Activated CD4-positive, alpha-beta T cell treated with anti-CD3 and anti-CD28 coated beads, Interleukin-2, amount 10 ng/mL, durations not matched to agents 7 days and 5 days (primary cell): ENCODE measurements around the gene GPD1. TPM values are rescaled to one million over a fixed set of nuclear protein-coding genes. Genes with fewer than 3 reads are reported as not detected.

Experiments used
- CTCF ChIA-PET: fragments of 350-600 bp; sonication (Branson Sonifier 250); formaldehyde crosslinking; loops from one replicate; lab custom pipeline; 2021; ENCODE audit warnings: antibody characterized with exemption; lab: Charles Lee
- POLR2A ChIA-PET: fragments of 350-600 bp; sonication (Branson Sonifier 250); formaldehyde crosslinking; loops from one replicate; lab custom pipeline; 2021; ENCODE audit warnings: antibody characterized with exemption; lab: Charles Lee
- DNase-seq: peaks from one replicate; pipeline ENCODE4 v3.0.0-alpha.2; 2020
- H3K27ac Mint-ChIP-seq: one replicate; pipeline ENCODE4 v1.8.0; 2021; ENCODE audit warnings: mild to moderate bottlenecking, moderate library complexity, mixed read lengths
- H3K27me3 Mint-ChIP-seq: one replicate; pipeline ENCODE4 v1.8.0; 2021; ENCODE audit warnings: mixed read lengths
- H3K36me3 Mint-ChIP-seq: one replicate; pipeline ENCODE4 v1.8.0; 2021; ENCODE audit warnings: low read depth, mixed read lengths
- H3K4me1 Mint-ChIP-seq: one replicate; pipeline ENCODE4 v1.8.0; 2021; ENCODE audit warnings: mixed read lengths
- H3K4me3 Mint-ChIP-seq: one replicate; pipeline ENCODE4 v1.8.0; 2021; ENCODE audit warnings: mild to moderate bottlenecking, moderate library complexity, mixed read lengths
- H3K9me3 Mint-ChIP-seq: one replicate; pipeline ENCODE4 v1.8.0; 2021; ENCODE audit warnings: mixed read lengths
- total RNA-seq, 2 experiments: library from RNA; stranded (reverse); gene quantifications; one replicate each; pipeline ENCODE4 v1.2.3, GENCODE V29; 2021

Gene GPD1
- total RNA-seq, 2 experiments from 2014 or later: 0.25 to 0.37 TPM

DNA sequence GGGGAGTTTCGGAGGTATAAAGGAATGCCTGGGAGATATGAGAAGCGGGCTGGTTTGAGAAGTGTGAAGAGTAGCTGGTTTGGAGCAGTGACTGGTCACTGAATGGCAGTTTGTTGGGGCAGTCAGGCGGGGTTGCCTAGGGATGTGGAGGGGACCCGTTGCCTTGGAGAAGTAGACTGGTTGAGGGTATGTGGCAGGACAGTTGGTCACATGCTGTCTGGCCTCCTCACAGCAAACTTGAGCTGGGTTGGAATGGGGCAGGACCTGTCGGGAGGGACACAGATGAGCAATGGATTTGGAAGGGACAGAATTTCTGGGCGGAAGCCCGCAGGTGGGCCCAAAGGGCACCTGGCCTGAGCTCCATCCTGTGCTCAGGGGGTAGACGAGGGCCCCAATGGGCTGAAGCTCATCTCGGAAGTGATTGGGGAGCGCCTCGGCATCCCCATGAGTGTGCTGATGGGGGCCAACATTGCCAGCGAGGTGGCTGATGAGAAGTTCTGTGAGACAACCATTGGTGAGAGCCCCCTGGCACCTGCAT is 2.2 kb downstream of the GPD1 start:
- ChIA-PET CTCF (no interaction called here), POLR2A (no interaction called here)
- Mint-ChIP-seq H3K4me1 (peaks cover 9% of the 10 kb centered on the region), H3K27me3 (no peaks in the 10 kb centered on the region), H3K9me3 (no peaks in the 10 kb centered on the region), H3K27ac (no peak overlapping the region), H3K36me3 (peaks cover 3% of the 10 kb centered on the region), H3K4me3 (no peak overlapping the region)
- no peak for DNase-seq

DNA sequence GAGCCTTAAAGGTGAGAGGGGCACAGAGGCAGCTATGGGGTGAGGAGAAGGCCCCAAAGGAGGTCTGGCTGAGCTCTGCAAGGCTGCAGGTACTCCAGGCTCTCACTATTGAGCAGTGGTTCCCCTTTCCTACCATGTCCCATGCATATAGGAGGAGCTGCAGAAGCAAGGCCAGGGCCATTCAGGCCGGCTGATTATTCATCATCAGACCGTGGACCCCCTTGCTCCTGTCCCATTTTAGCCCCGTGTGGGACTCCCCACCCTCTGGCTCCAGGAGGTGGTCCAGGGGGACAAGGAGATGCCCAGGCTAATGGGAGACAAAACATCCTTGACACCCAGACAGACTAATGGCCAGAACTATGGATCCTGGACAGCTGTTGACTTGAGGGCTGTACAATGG is 3.1 kb downstream of the GPD1 start:
- POLR2A ChIA-PET: no interaction called here

DNA sequence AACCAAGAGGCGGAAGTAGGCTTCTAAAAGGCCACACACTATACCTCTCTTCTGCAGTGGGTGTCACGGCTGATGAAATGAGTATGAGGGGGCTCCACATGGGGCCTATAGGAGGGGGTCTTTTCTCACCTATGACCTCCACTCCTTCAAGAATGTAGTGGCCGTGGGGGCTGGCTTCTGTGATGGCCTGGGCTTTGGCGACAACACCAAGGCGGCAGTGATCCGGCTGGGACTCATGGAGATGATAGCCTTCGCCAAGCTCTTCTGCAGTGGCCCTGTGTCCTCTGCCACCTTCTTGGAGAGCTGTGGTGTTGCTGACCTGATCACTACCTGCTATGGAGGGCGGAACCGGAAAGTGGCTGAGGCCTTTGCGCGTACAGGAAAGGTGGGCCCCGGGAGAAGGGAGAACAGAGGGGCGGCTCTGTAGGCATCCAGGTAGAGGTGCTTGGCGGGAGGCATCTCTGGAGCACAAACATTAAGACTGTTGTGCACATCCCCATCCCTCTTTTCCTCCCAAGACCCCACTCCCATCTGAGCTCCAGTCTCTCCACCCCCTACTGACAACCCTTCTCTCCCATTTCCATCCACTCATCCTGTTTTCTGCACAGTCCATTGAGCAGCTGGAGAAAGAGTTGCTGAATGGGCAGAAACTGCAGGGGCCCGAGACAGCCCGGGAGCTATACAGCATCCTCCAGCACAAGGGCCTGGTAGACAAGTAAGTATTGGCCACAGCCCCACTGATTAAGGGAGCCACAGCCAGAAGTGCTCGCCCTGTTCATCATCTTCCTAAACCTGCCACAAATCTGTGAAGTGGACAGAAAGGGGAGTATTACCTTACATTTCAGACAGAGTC is 3.8 kb downstream of the GPD1 start:
- Mint-ChIP-seq H3K27ac (no peak overlapping the region), H3K36me3 (peaks cover under 1% of the 10 kb centered on the region), H3K4me3 (no peak overlapping the region), H3K27me3 (no peaks in the 10 kb centered on the region), H3K4me1 (peaks cover 14% of the 10 kb centered on the region), H3K9me3 (no peaks in the 10 kb centered on the region)
- POLR2A ChIA-PET: no interaction called here
- DNase-seq: no peak
- CTCF ChIA-PET: interaction anchor here (0.8 to 6.6 kb wide), 7 partner anchors 8 to 60 kb away, joined by 3 to 86 read pairs (median 4); partner anchors contain the start of genes CERS5, GPD1 and SMARCD1

More for the DNA sequence above, 3.1 kb downstream of the GPD1 start:
- DNase-seq: no peak
- H3K27ac Mint-ChIP-seq: no peak overlapping the region
- CTCF ChIA-PET: interaction anchor here (1.0 to 5.8 kb wide), 2 partner anchors 7 to 60 kb away, joined by 3 to 86 read pairs; partner anchors contain the start of genes CERS5 and GPD1
- no peaks in the 10 kb centered on the region for H3K9me3 Mint-ChIP-seq
- peaks cover 1% of the 10 kb centered on the region for H3K36me3 Mint-ChIP-seq
- no peak overlapping the region for H3K4me3 Mint-ChIP-seq
- H3K4me1 Mint-ChIP-seq: peaks cover 14% of the 10 kb centered on the region
- no peaks in the 10 kb centered on the region for H3K27me3 Mint-ChIP-seq

DNA sequence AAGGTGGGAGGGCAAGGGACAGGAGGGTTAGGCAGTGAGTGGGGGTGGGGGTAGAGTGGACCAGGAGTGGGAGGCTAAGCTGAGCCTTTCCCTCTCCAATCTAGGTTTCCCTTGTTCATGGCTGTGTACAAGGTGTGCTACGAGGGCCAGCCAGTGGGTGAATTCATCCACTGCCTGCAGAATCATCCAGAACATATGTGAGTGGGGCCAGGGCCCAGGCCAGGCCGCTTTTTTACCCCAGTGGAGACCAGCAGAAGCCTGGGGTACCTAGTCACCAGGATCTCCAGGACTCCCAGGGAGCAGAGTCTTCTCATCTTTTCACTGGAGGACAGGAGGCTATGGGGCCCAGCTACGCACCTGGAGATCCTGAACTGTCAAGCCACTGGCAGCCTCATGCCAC is 5.5 kb downstream of the GPD1 start:
- POLR2A ChIA-PET: no interaction called here
- no peak overlapping the region for H3K27ac Mint-ChIP-seq

DNA sequence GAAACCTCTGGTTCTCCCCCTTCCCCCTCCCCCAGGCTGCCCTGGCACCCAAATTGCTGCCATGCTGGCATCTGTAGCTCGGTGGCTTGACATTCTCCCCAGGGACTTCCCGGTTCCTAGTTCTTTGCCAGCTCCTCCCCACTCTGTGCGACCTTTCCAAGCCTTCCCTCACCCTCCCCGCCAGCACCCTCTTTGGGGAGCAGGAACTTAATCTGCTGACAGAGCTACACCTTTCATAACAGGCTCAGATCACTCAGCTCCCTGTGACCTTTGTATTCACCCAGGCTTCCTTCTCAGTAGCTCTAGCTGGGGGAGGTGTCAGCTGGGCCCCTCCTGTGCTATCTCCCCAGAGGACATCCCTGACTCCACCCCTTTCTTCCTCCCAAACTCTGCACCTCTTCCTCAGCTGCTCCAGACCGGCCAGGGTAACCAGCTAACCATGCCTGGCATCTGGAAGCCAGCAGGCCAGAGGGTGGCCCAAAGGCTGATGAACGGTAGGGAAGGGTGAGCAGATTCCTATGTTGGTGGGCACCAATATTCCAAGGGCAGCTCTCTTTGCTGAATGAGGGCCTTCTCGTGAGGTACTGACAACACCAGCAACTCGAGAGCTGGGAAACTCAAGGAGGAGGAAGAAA is 6.4 kb downstream of the GPD1 start:
- no peaks in the 10 kb centered on the region for H3K9me3 Mint-ChIP-seq

More for the DNA sequence above, 5.5 kb downstream of the GPD1 start:
- Mint-ChIP-seq H3K36me3 (peaks cover 3% of the 10 kb centered on the region), H3K9me3 (no peaks in the 10 kb centered on the region), H3K4me1 (peaks cover 19% of the 10 kb centered on the region), H3K27me3 (no peaks in the 10 kb centered on the region), H3K4me3 (no peak overlapping the region)
- no peak for DNase-seq
- CTCF ChIA-PET: interaction anchor here (1.1 to 6.6 kb wide), 7 partner anchors 10 to 145 kb away, joined by 3 to 86 read pairs (median 50); partner anchors contain the start of genes GPD1 and SMARCD1

DNA sequence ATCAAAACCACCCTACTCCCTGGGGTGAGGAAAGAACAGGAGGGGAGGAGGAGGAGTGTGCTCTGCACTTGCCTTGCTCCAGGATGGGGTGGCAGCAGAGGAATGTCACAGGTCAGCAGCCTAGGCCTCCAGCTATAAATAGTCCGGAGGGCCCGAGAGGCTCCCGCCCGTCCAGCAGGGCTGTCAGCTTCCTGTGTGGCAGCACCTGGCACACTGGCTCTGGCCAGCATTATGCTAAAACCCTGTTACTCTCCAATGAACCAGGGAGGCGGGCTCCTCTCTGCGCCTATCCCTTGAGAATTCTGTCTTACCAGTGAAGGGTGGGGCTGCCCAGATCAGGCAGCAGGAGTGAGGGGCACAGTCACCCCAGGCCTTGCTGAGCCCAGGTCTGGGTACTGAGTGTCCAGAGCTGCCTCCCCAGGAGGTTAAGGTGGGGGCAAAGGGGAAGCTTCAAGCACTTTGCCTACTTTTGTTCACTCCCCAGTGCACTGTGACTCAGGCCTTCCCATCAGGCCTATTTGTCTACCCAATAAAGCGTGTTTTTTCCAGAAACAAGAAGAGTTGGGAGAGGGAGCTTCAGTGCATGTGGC is 7.0 kb downstream of the GPD1 start:
- H3K4me3 Mint-ChIP-seq: peak overlapping the region; percentile 89
- H3K36me3 Mint-ChIP-seq: peaks cover 10% of the 10 kb centered on the region
- H3K27me3 Mint-ChIP-seq: no peaks in the 10 kb centered on the region
- H3K4me1 Mint-ChIP-seq: peaks cover 27% of the 10 kb centered on the region
- CTCF ChIA-PET: interaction anchor here (0.6 to 6.6 kb wide), 45 partner anchors 11 to 342 kb away, joined by 3 to 86 read pairs (median 5); partner anchors contain the start of genes ASIC1, CERS5, GPD1 and LIMA1
- DNase-seq: no peak
- POLR2A ChIA-PET: interaction anchor here (0.6 kb wide), 1 partner anchor 24 kb away, joined by 3 read pairs; no protein-coding TSS in a partner anchor
- no peaks in the 10 kb centered on the region for H3K9me3 Mint-ChIP-seq
- peak overlapping the region; percentile 97 for H3K27ac Mint-ChIP-seq

More for the DNA sequence above, 6.4 kb downstream of the GPD1 start:
- ChIA-PET POLR2A (no interaction called here), CTCF (interaction anchor here (0.8 to 6.6 kb wide), 27 partner anchors 11 to 246 kb away, joined by 3 to 86 read pairs (median 7); partner anchors contain the start of genes ASIC1, CERS5, GPD1 and LIMA1)
- Mint-ChIP-seq H3K4me1 (peaks cover 21% of the 10 kb centered on the region), H3K27me3 (no peaks in the 10 kb centered on the region), H3K27ac (peak overlapping the region; percentile 76), H3K36me3 (peaks cover 5% of the 10 kb centered on the region), H3K4me3 (peak overlapping the region; percentile 59)
- DNase-seq: no peak

DNA sequence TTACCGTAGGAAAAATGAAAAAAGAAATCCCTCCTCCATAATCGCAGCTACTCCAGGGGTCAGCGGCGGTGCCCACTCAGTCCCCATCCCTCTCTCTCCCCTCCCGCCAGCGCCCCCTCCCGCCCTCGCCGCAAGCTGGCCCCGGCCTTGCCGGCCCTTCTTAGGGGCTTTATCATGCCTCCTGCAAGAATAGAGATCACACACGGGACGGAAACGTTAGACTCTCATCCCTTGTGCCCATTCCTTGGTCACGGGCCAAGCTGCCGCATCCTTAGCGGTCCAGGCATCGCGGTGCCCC is 7.5 kb downstream of the GPD1 start:
- CTCF ChIA-PET: interaction anchor here (0.6 to 6.6 kb wide), 55 partner anchors 12 to 341 kb away, joined by 3 to 86 read pairs (median 5); partner anchors contain the start of genes ASIC1, BCDIN3D, CERS5 and GPD1
- DNase-seq: no peak
- Mint-ChIP-seq H3K36me3 (peaks cover 11% of the 10 kb centered on the region), H3K4me3 (peak overlapping the region; percentile 89), H3K9me3 (no peaks in the 10 kb centered on the region), H3K27me3 (no peaks in the 10 kb centered on the region), H3K27ac (peak overlapping the region; percentile 97), H3K4me1 (peaks cover 30% of the 10 kb centered on the region)
- POLR2A ChIA-PET: interaction anchor here (0.6 to 0.9 kb wide), 2 partner anchors 24 to 26 kb away, joined by 3 read pairs; partner anchors contain the start of gene SMARCD1

DNA sequence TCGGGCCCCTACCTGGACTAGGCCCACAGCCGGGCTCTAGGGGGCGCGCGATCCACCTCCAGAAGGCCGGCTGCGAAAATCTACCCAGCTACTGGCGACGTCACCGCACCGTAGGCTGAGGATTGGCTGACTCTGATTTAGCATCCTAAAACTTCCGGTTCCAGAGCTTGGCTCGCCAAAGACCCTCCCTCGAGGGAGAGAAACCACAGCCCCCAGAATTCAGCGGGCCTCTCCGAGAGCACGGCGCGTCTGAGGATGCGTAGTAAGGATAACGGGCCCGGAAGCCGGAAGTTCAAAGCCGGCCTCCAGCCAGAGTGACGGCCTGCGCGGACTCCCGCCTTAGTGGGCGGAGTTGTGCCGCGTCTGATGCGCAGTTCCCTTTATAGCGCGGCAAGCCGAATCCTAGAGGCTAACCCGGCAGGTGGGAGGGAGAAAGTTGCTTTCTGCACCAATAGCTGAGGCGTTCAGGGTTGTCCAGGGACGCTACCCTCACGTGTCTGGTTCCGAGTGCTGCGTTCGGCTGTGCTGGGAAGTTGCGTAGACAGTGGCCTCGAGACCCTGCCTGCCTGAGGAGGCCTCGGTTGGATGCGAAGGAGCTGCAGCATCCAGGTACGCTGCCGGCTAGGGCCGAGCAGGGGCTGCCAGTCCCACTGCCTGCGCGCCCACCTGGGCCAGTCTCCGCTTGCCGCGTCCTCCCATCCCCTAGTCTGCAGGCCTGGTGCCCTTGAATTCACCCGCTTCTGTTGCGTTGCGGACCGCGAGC is 8.1 kb downstream of the GPD1 start, which contains the start of gene COX14:
Gene COX14, plus strand, starts transcription at position 544 of the 763 bp plus-strand sequence. CDS start 7,808 bp downstream, outside the sequence.
- Mint-ChIP-seq H3K9me3 (no peaks in the 10 kb centered on the region), H3K4me1 (peaks cover 34% of the 10 kb centered on the region), H3K27me3 (no peaks in the 10 kb centered on the region)

DNA sequence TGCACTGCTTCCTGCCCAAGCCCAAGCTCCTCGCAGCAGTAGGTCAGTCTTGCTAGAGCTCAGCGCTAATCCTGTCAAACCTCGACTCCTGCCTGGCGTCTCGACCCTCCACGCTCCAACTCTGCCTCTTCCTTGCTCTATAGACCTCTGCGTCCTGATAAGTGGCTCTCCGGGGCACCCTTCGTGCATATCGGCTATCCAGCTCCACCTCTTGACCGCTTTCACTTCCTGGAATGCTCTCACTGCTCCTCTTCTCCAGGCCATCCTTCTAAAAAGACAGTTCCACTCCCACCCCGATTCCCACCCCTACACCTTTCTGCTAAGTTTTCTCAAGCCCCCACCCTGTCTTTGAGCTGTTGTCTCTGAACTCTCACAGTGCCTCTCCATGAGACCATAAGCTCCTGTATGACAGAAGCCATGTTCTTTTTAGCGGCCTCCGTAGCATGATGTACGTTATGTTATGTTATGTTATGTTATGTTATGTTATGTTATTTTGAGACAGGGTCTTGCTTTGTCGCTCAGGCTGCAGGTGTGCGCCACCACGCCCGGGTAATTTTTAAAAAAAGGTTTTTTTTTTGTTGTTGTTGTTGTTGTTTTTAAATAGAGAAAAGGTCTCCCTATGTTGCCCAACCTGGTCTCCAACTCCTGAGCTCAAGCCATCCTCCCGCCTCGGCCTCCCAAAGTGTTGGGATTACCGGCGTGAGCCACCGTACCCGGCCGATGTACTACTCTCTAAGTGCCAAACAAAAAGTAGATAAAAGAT is 8.8 kb downstream of the GPD1 start:
- Mint-ChIP-seq H3K4me1 (peaks cover 39% of the 10 kb centered on the region), H3K36me3 (peaks cover 13% of the 10 kb centered on the region), H3K4me3 (peak overlapping the region; percentile 89), H3K9me3 (no peaks in the 10 kb centered on the region), H3K27me3 (no peaks in the 10 kb centered on the region), H3K27ac (peak overlapping the region; percentile 97)
- peak; percentile 29 for DNase-seq
- ChIA-PET POLR2A (interaction anchor here (0.6 to 0.8 kb wide), 4 partner anchors 23 to 847 kb away, joined by 3 to 7 read pairs (median 3); no protein-coding TSS in a partner anchor), CTCF (interaction anchor here (0.6 to 6.6 kb wide), 26 partner anchors 11 to 788 kb away, joined by 3 to 86 read pairs (median 7); partner anchors contain the start of genes CERS5, DIP2B, GPD1 and SMARCD1)

More for the DNA sequence above, 8.1 kb downstream of the GPD1 start, which contains the start of gene COX14:
- ChIA-PET POLR2A (interaction anchor here (0.6 to 0.9 kb wide), 5 partner anchors 22 to 846 kb away, joined by 3 read pairs; partner anchors contain the start of gene SMARCD1), CTCF (interaction anchor here (0.6 to 6.6 kb wide), 60 partner anchors 12 to 416 kb away, joined by 3 to 86 read pairs (median 4); partner anchors contain the start of genes ASIC1, BCDIN3D, CERS5 and DIP2B)
- peaks cover 11% of the 10 kb centered on the region for H3K36me3 Mint-ChIP-seq
- DNase-seq: peak; percentile 99
- peak within 1 kb of the TSS; percentile 97 for H3K27ac Mint-ChIP-seq
- peak within 1 kb of the TSS; percentile 89 for H3K4me3 Mint-ChIP-seq

DNA sequence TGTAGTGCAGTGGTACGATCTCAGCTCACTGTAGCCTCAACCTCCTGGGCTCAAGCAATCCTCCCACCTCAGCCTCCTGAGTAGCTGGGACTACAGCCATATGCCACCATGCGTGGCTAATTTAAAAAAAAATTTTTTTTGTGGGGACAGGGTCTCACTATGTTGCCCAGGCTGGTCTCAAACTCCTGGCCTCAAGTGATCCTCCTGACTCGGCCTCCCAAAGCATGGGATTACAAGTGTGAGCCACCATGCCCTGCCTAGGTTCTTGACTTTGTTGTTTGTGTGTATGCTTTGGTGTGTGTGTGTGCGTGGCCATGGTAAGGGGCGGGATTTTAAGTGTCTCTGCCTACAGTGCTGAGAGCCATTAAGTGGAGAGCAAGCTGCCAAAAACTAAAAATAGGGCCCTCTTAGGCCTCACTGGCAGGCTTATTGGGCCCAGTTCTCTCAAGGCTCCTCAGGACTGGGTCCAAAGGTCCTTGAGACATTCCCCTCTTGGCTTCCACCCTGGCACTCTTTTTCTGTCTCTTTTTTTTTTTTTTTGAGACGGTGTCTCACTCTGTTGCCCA is 13.3 kb downstream of the GPD1 start:
- ChIA-PET CTCF (interaction anchor here (0.9 to 1.5 kb wide), 5 partner anchors 12 to 59 kb away, joined by 3 to 5 read pairs (median 3); partner anchors contain the start of gene GPD1), POLR2A (interaction anchor here (0.6 kb wide), 2 partner anchors 79 to 493 kb away, joined by 3 read pairs; no protein-coding TSS in a partner anchor)
- no peaks in the 10 kb centered on the region for H3K27me3 Mint-ChIP-seq
- peaks cover 30% of the 10 kb centered on the region for H3K36me3 Mint-ChIP-seq
- H3K4me3 Mint-ChIP-seq: no peak overlapping the region
- H3K4me1 Mint-ChIP-seq: peaks cover 25% of the 10 kb centered on the region
- H3K27ac Mint-ChIP-seq: no peak overlapping the region
- H3K9me3 Mint-ChIP-seq: no peaks in the 10 kb centered on the region
- DNase-seq: no peak
